Progenitor cell of endocrine pancreas (in vitro differentiated cells): ENCODE data around the gene OPHN1. TPM values are rescaled to one million over a fixed set of nuclear protein-coding genes. Genes with fewer than 3 reads are reported as not detected.
"Not testable (repeated sequence)": the region's sequence is repeated elsewhere in the genome, so short reads cannot be mapped to it uniquely, and the experiment has no call there.

ENCODE experiments used
- DNase-seq: peaks from one replicate; pipeline ENCODE4 v3.0.0; 2021; ENCODE audit warnings: low spot score; ENCODE audit not compliant: unreplicated experiment
- H3K27ac Mint-ChIP-seq: 2 replicates; pipeline ENCODE4 v1.8.0; 2021; ENCODE audit warnings: mild to moderate bottlenecking, moderate library complexity, mixed read lengths
- H3K27me3 Mint-ChIP-seq: 2 replicates; pipeline ENCODE4 v1.8.0; 2021; ENCODE audit warnings: mixed read lengths
- H3K36me3 Mint-ChIP-seq: 2 replicates; pipeline ENCODE4 v1.8.0; 2022; ENCODE audit warnings: mixed read lengths; ENCODE audit not compliant: insufficient read depth
- H3K4me1 Mint-ChIP-seq: 2 replicates; pipeline ENCODE4 v1.8.0; 2021; ENCODE audit warnings: low read depth, mixed read lengths
- H3K4me3 Mint-ChIP-seq: 2 replicates; pipeline ENCODE4 v1.8.0; 2021; ENCODE audit warnings: low read depth, mild to moderate bottlenecking, moderate library complexity, mixed read lengths
- H3K9me3 Mint-ChIP-seq: 2 replicates; pipeline ENCODE4 v1.8.0; 2021; ENCODE audit warnings: low read depth, mixed read lengths
- CTCF ChIP-seq: fragments of 200-600 bp; sonication (generic); IDR thresholded peaks from one replicate; pipeline ENCODE4 v1.5.0; 2021; ENCODE audit warnings: antibody characterized with exemption, mild to moderate bottlenecking; ENCODE audit not compliant: unreplicated experiment
- total RNA-seq: library from RNA; stranded (reverse); gene quantifications from 2 replicates; pipeline ENCODE4 v1.2.1, GENCODE V29; 2021

Gene OPHN1
- total RNA-seq, 1 donor from 2014 or later, result 7.2 TPM

DNA sequence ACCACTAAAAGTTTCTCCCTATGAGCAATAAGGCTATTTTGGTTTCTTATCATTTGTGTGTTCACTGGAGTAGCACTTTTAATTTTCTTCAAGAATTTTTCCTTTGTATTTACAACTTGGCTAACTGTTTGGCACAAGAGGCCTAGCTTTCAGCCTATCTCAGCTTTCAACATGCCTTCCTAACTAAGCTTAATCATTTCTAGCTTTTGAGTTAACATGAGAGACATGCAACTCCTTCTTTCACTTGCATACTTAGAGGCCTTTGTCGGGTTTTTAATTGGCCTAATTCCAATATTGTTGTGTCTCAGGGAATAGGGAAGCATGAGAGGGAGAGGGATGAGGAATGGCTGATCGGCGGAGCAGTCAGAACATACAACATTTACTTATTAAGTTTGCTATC lies 349.8 kb downstream of the OPHN1 start:
- DNase-seq, result no peak
- Mint-ChIP-seq H3K27ac (no peak overlapping the region), H3K27me3 (no peaks in the 10 kb centered on the region), H3K36me3 (no peaks in the 10 kb centered on the region), H3K4me1 (no peaks in the 10 kb centered on the region), H3K9me3 (peaks cover 17% of the 10 kb centered on the region), H3K4me3 (no peak overlapping the region)
- no peak for TF ChIP-seq CTCF

GRCh38 chrX:68079961-68080360 lies 353.3 kb downstream of the OPHN1 start:
- TF ChIP-seq CTCF, result no peak
- no peaks in the 10 kb centered on the region for H3K36me3 Mint-ChIP-seq
- peaks cover 19% of the 10 kb centered on the region for H3K9me3 Mint-ChIP-seq
- H3K4me1 Mint-ChIP-seq, result no peaks in the 10 kb centered on the region
- H3K27me3 Mint-ChIP-seq, result no peaks in the 10 kb centered on the region
- no peak overlapping the region for H3K27ac Mint-ChIP-seq
- H3K4me3 Mint-ChIP-seq, result no peak overlapping the region
- no peak for DNase-seq

DNA sequence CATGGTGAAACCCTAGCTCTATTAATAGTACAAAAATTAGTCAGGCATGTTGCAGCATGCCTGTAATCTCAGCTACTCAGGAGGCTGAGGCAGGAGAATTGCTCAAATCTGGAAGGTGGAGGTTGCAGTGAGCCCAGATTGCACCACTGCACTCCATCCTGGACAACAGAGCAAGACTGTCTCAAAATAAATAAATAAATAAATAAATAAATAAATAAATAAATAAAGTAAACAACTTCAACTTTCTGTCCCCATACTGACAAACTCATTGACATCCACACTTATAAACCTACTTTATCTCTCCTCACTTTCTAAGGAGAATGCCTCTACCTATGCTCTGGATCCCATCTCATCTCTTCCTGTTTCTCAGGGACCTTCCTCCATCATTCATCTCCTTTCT lies 354.5 kb downstream of the OPHN1 start:
- not testable (repeated sequence) for H3K27me3 Mint-ChIP-seq, DNase-seq, H3K36me3 Mint-ChIP-seq, H3K27ac Mint-ChIP-seq, H3K4me3 Mint-ChIP-seq, H3K4me1 Mint-ChIP-seq
- H3K9me3 Mint-ChIP-seq, result peaks cover 28% of the 10 kb centered on the region

GRCh38 chrX:68077378-68077777 lies 355.9 kb downstream of the OPHN1 start:
- no peak for DNase-seq
- no peaks in the 10 kb centered on the region for H3K4me1 Mint-ChIP-seq
- no peak overlapping the region for H3K27ac Mint-ChIP-seq
- H3K36me3 Mint-ChIP-seq, result no peaks in the 10 kb centered on the region
- no peak for TF ChIP-seq CTCF
- H3K4me3 Mint-ChIP-seq, result no peak overlapping the region
- no peaks in the 10 kb centered on the region for H3K27me3 Mint-ChIP-seq
- peaks cover 27% of the 10 kb centered on the region for H3K9me3 Mint-ChIP-seq

DNA sequence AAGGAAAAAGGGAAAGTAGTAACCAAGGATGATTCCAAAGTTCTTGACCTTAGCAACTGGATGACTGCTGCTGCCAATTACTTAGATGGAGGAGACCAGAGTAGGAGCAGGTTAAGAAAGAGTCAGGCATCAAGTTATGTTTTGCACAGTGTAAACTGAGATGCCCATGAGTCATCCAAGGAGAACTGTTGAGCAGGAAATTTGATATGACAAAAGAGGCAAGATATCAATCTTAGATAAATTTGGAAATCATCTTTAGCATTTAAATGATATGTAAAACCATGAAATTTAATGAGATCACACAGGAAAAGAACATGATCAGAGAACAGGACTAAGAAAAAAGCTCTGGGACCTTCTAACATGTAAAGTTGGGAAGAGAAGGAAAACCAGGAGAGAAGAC lies 361.3 kb downstream of the OPHN1 start:
- DNase-seq, result no peak
- H3K4me1 Mint-ChIP-seq, result no peaks in the 10 kb centered on the region
- no peak for TF ChIP-seq CTCF
- peaks cover 32% of the 10 kb centered on the region for H3K9me3 Mint-ChIP-seq
- peaks cover 5% of the 10 kb centered on the region for H3K36me3 Mint-ChIP-seq
- no peaks in the 10 kb centered on the region for H3K27me3 Mint-ChIP-seq
- H3K27ac Mint-ChIP-seq, result no peak overlapping the region
- H3K4me3 Mint-ChIP-seq, result no peak overlapping the region

DNA sequence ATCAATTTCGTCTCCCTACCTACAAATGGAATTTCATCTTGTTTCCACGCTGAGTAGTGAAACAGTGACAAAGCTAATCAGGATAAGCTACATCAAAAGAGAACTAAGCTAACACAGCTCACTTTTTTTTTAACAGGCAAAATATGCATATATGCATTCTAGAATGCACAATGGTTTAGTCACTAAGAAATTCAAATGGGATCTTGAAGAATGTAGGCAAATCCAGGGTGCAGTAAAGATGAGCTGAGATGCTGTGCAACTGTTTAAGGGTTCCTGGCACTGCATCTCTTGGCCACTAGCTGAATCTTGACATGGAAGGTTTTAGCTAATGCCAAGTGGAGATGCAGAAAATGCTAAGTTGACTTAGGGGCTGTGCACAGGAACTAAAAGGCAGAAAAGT lies 363.2 kb downstream of the OPHN1 start:
- DNase-seq, H3K4me1 Mint-ChIP-seq, H3K36me3 Mint-ChIP-seq, H3K27me3 Mint-ChIP-seq, H3K27ac Mint-ChIP-seq, H3K4me3 Mint-ChIP-seq: not testable (repeated sequence)
- H3K9me3 Mint-ChIP-seq, result peaks cover 32% of the 10 kb centered on the region
